K562 (cell line): ENCODE data around the gene CA5B.

Experiments
- CREM ChIP-seq: IDR thresholded peaks from 2 replicates; pipeline ENCODE4 v1.6.1; 2014; ENCODE audit warnings: antibody characterized with exemption, low read depth
- EP300 ChIP-seq: IDR thresholded peaks from 2 replicates; pipeline ENCODE4 v1.6.1; 2012; ENCODE audit warnings: low read length, improper control_type of control experiment
- FOXP4 ChIP-seq: sonication (generic); formaldehyde crosslinking; IDR thresholded peaks from 2 replicates; pipeline ENCODE4 v1.8.0; 2022; ENCODE audit warnings: mild to moderate bottlenecking, missing genetic modification reagents, borderline replicate concordance
- GABPA ChIP-seq: fragments of 200-800 bp; sonication (Bioruptor generic); conservative IDR thresholded peaks from 2 replicates; pipeline ENCODE4 v1.6.1; 2016; ENCODE audit warnings: low read depth, missing genetic modification characterization, missing compliant biosample characterization
- GABPB1 ChIP-seq: sonication (generic); formaldehyde crosslinking; IDR thresholded peaks from 2 replicates; pipeline ENCODE4 v1.8.0; 2022; ENCODE audit warnings: mild to moderate bottlenecking, missing genetic modification reagents
- HDAC6 ChIP-seq: IDR thresholded peaks from 2 replicates; pipeline ENCODE4 v1.6.1; 2012; ENCODE audit warnings: low read depth, mild to moderate bottlenecking, control low read depth, inconsistent platforms, low read length, moderate library complexity
- MNT ChIP-seq, 2 experiments: fragments of 450-650 bp; conservative IDR thresholded peaks; 2 replicates each; pipeline ENCODE4 v1.6.1; 2017; ENCODE audit warnings: mild to moderate bottlenecking in 2 of 2, moderate library complexity in 2 of 2
- POLR2A ChIP-seq: fragments of 450-650 bp; conservative IDR thresholded peaks from 2 replicates; pipeline ENCODE4 v1.6.1; 2016
- SMAD4 ChIP-seq: fragments of 250-450 bp; sonication (Bioruptor Pico); conservative IDR thresholded peaks from 2 replicates; pipeline ENCODE4 v1.8.0; 2021; ENCODE audit warnings: inconsistent platforms, mild to moderate bottlenecking, moderate library complexity
- ZNF589 ChIP-seq: fragments of 200-800 bp; sonication (Bioruptor generic); IDR thresholded peaks from 2 replicates; pipeline ENCODE4 v1.6.1; 2016; ENCODE audit warnings: low read depth, missing genetic modification characterization, missing compliant biosample characterization
- TF ChIP-seq, protein P1 (sequence below): fragments of 200-600 bp; sonication (generic); IDR thresholded peaks from one replicate; pipeline ENCODE4 v1.6.1; 2012; ENCODE audit warnings: mild to moderate bottlenecking, low read depth, low read length, inconsistent platforms

DNA sequence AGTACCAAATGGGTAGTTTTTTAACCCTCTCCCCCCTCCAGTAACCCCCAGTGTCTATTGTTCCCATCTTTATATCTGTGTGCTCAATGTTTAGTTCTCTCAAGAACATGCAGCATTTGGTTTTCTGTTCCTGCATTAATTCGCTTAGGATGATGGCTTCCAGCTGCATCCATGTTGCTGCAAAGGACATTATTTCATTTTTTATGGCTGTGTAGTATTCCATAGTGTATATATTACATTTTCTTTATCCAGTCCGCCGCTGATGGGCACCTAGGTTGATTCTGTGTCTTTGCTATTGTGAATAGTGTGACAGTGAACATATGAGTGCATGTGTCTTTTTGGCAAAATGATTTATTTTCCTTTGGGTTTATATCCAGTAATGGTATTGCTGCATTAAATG is 41.6 kb upstream of the CA5B start:
- TF ChIP-seq GABPB1 (CRISPR knock-in tag) = no peak
- TF ChIP-seq FOXP4 (CRISPR knock-in tag) = no peak
- no peak for TF ChIP-seq SMAD4 (CRISPR knock-in tag)
- no peak for TF ChIP-seq CREM
- TF ChIP-seq, protein P1, sequence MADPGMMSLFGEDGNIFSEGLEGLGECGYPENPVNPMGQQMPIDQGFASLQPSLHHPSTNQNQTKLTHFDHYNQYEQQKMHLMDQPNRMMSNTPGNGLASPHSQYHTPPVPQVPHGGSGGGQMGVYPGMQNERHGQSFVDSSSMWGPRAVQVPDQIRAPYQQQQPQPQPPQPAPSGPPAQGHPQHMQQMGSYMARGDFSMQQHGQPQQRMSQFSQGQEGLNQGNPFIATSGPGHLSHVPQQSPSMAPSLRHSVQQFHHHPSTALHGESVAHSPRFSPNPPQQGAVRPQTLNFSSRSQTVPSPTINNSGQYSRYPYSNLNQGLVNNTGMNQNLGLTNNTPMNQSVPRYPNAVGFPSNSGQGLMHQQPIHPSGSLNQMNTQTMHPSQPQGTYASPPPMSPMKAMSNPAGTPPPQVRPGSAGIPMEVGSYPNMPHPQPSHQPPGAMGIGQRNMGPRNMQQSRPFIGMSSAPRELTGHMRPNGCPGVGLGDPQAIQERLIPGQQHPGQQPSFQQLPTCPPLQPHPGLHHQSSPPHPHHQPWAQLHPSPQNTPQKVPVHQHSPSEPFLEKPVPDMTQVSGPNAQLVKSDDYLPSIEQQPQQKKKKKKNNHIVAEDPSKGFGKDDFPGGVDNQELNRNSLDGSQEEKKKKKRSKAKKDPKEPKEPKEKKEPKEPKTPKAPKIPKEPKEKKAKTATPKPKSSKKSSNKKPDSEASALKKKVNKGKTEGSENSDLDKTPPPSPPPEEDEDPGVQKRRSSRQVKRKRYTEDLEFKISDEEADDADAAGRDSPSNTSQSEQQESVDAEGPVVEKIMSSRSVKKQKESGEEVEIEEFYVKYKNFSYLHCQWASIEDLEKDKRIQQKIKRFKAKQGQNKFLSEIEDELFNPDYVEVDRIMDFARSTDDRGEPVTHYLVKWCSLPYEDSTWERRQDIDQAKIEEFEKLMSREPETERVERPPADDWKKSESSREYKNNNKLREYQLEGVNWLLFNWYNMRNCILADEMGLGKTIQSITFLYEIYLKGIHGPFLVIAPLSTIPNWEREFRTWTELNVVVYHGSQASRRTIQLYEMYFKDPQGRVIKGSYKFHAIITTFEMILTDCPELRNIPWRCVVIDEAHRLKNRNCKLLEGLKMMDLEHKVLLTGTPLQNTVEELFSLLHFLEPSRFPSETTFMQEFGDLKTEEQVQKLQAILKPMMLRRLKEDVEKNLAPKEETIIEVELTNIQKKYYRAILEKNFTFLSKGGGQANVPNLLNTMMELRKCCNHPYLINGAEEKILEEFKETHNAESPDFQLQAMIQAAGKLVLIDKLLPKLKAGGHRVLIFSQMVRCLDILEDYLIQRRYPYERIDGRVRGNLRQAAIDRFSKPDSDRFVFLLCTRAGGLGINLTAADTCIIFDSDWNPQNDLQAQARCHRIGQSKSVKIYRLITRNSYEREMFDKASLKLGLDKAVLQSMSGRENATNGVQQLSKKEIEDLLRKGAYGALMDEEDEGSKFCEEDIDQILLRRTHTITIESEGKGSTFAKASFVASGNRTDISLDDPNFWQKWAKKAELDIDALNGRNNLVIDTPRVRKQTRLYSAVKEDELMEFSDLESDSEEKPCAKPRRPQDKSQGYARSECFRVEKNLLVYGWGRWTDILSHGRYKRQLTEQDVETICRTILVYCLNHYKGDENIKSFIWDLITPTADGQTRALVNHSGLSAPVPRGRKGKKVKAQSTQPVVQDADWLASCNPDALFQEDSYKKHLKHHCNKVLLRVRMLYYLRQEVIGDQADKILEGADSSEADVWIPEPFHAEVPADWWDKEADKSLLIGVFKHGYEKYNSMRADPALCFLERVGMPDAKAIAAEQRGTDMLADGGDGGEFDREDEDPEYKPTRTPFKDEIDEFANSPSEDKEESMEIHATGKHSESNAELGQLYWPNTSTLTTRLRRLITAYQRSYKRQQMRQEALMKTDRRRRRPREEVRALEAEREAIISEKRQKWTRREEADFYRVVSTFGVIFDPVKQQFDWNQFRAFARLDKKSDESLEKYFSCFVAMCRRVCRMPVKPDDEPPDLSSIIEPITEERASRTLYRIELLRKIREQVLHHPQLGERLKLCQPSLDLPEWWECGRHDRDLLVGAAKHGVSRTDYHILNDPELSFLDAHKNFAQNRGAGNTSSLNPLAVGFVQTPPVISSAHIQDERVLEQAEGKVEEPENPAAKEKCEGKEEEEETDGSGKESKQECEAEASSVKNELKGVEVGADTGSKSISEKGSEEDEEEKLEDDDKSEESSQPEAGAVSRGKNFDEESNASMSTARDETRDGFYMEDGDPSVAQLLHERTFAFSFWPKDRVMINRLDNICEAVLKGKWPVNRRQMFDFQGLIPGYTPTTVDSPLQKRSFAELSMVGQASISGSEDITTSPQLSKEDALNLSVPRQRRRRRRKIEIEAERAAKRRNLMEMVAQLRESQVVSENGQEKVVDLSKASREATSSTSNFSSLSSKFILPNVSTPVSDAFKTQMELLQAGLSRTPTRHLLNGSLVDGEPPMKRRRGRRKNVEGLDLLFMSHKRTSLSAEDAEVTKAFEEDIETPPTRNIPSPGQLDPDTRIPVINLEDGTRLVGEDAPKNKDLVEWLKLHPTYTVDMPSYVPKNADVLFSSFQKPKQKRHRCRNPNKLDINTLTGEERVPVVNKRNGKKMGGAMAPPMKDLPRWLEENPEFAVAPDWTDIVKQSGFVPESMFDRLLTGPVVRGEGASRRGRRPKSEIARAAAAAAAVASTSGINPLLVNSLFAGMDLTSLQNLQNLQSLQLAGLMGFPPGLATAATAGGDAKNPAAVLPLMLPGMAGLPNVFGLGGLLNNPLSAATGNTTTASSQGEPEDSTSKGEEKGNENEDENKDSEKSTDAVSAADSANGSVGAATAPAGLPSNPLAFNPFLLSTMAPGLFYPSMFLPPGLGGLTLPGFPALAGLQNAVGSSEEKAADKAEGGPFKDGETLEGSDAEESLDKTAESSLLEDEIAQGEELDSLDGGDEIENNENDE = no peak
- TF ChIP-seq HDAC6 = no peak
- no peak for TF ChIP-seq GABPA
- no peak for TF ChIP-seq POLR2A
- no peak for TF ChIP-seq EP300
- TF ChIP-seq ZNF589 = no peak
- TF ChIP-seq MNT (conservative IDR thresholded peaks at IDR 0.05) = no peak
